Esophagus (tissue), 2 donors: Measurements from ENCODE around the gene PTPRR. TPM values are rescaled to one million over a fixed set of nuclear protein-coding genes. Genes with fewer than 3 reads are reported as not detected.
"Not testable (repeated sequence)": the region's sequence is repeated elsewhere in the genome, so short reads cannot be mapped to it uniquely, and the experiment has no call there.

ENCODE experiments used
- H3K27ac ChIP-seq, 2 donors: one replicate each; pipeline ENCODE4 v1.5.1; 2013; ENCODE audit warnings: low read depth in 2 of 2, mild to moderate bottlenecking in 2 of 2, inconsistent platforms in 1 of 2, low read length in 1 of 2, moderate library complexity in 1 of 2
- H3K27me3 ChIP-seq, 2 donors: one replicate each; pipeline ENCODE4 v1.6.1; 2013; ENCODE audit warnings: low read length in 2 of 2, control low read depth in 1 of 2, mild to moderate bottlenecking in 1 of 2; ENCODE audit not compliant: insufficient read depth in 2 of 2, control insufficient read depth in 1 of 2
- H3K36me3 ChIP-seq, 2 donors: one replicate each; pipeline ENCODE4 v1.6.1; 2013; ENCODE audit warnings: low read length in 1 of 2; ENCODE audit not compliant: control insufficient read depth in 2 of 2, insufficient read depth in 2 of 2
- H3K4me1 ChIP-seq, 2 donors: one replicate each; pipeline ENCODE4 v1.6.1; 2013; ENCODE audit warnings: low read length in 1 of 2; ENCODE audit not compliant: control insufficient read depth in 2 of 2, insufficient read depth in 2 of 2
- H3K4me3 ChIP-seq, 2 donors: one replicate each; pipeline ENCODE4 v1.5.1; 2013; ENCODE audit warnings: low read length in 2 of 2, mild to moderate bottlenecking in 2 of 2, low read depth in 1 of 2, moderate library complexity in 1 of 2
- H3K9me3 ChIP-seq, 2 donors: one replicate each; pipeline ENCODE4 v1.6.1; 2013; ENCODE audit warnings: mild to moderate bottlenecking in 2 of 2, low read depth in 1 of 2, low read length in 1 of 2, moderate library complexity in 1 of 2; ENCODE audit not compliant: control insufficient read depth in 2 of 2, insufficient read depth in 1 of 2
- WGBS, 2 donors: extraction: QIAGEN DNeasy Blood & Tissue Kit; methylation state at CpG; one replicate each; pipeline ENCODE4 v1.1.7; 2013; 5-methylcytosine and 5-hydroxymethylcytosine counted together
- polyA plus RNA-seq, 2 donors: library from polyadenylated mRNA; stranded (reverse); fragments of 200-250 nt; gene quantifications; one replicate each; pipeline ENCODE4 v1.2.3, GENCODE V29; 2013
- donor health status: healthy with polysubstance abuse.
- donor health status: Bipolar disorder and iron deficiency.

Gene PTPRR
- polyA plus RNA-seq, 2 donors = 0.05 to 0.06 TPM

DNA sequence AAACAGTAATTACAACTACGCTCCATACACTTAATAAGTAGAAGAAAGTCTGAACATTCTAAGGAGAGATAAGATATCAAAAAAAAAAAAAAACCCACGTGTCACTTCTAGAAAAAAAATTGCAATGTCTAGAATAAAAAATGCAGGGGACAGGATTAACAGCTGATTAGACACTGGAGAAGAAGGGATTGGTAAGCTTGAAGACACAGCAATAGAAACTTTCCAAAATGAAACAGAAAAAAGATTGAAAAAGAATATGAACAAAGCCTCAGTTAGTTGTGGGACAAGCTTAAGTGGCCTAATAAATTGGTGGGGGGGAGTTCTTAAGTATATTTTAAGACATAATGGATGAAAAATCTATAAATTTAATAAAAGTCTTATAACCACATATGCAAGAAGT, 105.5 kb downstream of the PTPRR start:
- Histone ChIP-seq H3K36me3 (no peaks in the 10 kb centered on the region), H3K9me3 (peaks cover 0 to 6% of the 10 kb centered on the region in 2 donors), H3K4me1 (no peaks in the 10 kb centered on the region), H3K4me3 (no peak overlapping the region), H3K27ac (no peak overlapping the region), H3K27me3 (no peaks in the 10 kb centered on the region)
- 88 to 93% methylated on average over 2 of the region's 2 CpGs for WGBS, 2 donors

DNA sequence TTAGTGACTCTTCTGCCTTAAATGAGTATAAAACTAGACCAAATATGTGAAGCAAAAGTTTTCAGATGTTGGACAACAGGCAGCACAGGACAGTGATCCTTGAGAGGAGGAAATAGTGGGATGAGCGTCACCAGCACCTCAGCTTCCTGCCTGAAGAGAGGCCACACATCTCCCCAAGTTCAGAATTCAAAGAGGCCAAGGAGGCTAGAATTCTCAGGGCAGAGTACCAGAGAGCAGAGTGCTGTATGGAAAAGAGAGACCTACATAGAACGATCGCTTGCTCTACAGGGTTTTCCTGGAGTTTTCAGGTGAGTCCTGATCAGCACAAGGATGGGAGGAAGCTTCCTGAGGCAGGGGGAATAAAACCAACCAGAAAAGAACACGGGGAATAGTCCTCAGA, 107.0 kb downstream of the PTPRR start:
- no peaks in the 10 kb centered on the region for H3K27me3 ChIP-seq
- H3K27ac ChIP-seq = no peak overlapping the region
- H3K4me3 ChIP-seq = no peak overlapping the region
- no peaks in the 10 kb centered on the region for H3K4me1 ChIP-seq
- no peaks in the 10 kb centered on the region for H3K36me3 ChIP-seq
- WGBS, 2 donors = 73 to 76% methylated on average over 4 of the region's 4 CpGs
- H3K9me3 ChIP-seq = peaks cover 0 to 6% of the 10 kb centered on the region in 2 donors

DNA sequence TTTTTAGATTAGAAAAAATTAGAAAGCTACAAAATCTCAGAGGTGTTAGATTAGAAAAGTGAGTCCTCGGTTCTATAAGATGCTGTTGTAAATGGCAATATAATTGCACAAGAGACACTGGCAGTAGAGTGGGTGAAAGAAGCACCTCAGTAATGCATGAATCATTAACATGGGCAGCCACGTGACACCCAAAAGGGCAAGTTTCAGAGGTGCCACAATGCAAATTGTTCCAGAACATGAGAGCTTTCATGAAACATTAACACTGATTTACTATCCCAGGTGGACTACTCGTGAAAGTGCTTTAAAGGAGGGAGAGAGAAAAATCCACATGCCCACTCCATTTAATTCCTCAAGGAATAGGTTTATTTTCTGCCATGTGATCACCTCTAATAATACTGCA, 108.4 kb downstream of the PTPRR start:
- H3K36me3 ChIP-seq = no peaks in the 10 kb centered on the region
- H3K4me3 ChIP-seq = no peak overlapping the region
- H3K27ac ChIP-seq = no peak overlapping the region
- peaks cover 0 to 3% of the 10 kb centered on the region in 2 donors for H3K9me3 ChIP-seq
- WGBS, 2 donors = 50 to 62% methylated on average over 3 of the region's 3 CpGs
- H3K4me1 ChIP-seq = no peaks in the 10 kb centered on the region
- no peaks in the 10 kb centered on the region for H3K27me3 ChIP-seq

DNA sequence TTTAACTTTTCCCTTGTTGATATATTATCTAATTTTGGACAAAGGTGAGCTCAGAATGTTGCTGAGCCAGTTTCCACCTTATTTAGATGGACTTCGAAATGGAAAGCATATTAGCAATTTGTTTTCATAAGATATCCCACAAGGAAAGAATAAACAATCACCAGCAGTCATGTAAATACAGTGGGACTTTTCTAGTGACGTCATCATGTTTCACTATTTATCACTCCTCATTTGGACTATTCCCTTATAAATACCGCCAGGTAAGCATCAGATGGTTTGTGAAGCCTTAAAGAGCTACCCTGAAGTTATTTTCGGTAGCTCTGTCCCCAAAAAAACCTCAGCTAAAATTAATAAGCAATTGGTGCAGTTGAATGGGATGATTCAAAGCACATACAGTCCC, 110.7 kb downstream of the PTPRR start:
- Histone ChIP-seq H3K4me3 (no peak overlapping the region), H3K36me3 (no peaks in the 10 kb centered on the region), H3K9me3 (peaks cover 0 to 3% of the 10 kb centered on the region in 2 donors), H3K27ac (no peak overlapping the region), H3K4me1 (no peaks in the 10 kb centered on the region), H3K27me3 (no peaks in the 10 kb centered on the region)
- WGBS, 2 donors = 58 to 62% methylated on average over 4 of the region's 4 CpGs

DNA sequence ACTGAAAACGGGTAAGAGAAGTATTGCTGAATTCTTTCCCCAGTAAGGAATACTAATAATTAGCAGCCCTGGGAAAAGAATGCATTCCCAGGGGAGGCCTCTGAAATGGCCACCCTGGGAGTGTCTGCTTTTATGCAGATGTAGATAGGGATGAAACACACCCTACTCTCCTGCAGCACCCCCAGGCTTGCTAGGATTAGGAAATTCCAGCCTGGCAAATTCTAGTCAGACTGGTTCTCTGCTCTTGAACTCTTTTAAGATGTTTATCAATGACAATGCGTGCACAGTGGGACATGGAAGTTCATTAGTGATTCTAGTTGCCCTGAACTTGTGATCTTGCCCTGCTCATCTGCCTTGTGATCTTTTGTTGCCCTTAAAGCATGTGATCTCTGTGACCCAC, 112.5 kb downstream of the PTPRR start:
- H3K36me3 ChIP-seq, H3K27me3 ChIP-seq, H3K27ac ChIP-seq, H3K4me3 ChIP-seq, H3K9me3 ChIP-seq, H3K4me1 ChIP-seq: not testable (repeated sequence)
- 61 to 63% methylated on average over 2 of the region's 2 CpGs for WGBS, 2 donors

DNA sequence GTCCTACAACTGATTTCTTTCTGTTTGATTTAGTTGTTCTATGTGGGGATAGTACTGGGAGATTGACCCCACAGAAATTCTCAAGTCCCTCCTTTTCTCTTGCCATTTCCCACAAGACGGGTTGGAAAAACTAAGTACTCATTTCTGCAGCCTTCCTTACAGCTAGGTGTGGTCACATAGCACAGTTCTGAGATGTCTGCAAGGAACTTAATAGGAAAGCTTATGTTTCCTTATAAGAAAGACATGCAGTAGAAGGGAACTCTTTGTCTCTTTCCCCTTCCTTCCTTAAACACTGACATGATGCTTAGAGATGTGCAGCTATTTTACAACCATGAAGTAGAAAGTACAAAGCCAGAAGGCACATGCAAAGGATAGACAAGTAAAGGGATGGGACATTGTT, 113.7 kb downstream of the PTPRR start:
- Histone ChIP-seq H3K4me3 (no peak overlapping the region), H3K36me3 (no peaks in the 10 kb centered on the region), H3K4me1 (no peaks in the 10 kb centered on the region), H3K27ac (no peak overlapping the region), H3K9me3 (no peaks in the 10 kb centered on the region), H3K27me3 (no peaks in the 10 kb centered on the region)
- 75 to 94% methylated on average over 1 of the region's 1 CpG for WGBS, 2 donors

DNA sequence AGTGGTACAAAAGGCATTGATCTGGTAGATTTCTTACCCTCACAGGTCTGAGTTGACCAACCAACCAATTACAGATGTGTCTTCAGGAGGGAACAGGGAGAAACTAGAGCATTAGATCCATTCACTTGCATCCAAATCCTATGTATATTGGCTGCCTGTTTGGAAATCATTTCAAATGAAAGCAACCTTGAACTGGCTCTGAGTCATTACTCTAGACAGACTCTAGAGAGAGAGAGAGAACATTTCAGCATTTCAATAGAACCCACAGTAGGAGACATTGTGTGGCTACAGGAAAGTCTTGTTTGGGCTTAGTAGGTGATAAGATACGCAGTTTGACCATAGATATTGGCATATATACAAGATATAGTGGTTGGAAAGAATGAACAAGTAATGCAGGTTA, 114.5 kb downstream of the PTPRR start:
- no peak overlapping the region for H3K27ac ChIP-seq
- no peak overlapping the region for H3K4me3 ChIP-seq
- no peaks in the 10 kb centered on the region for H3K9me3 ChIP-seq
- no peaks in the 10 kb centered on the region for H3K4me1 ChIP-seq
- no peaks in the 10 kb centered on the region for H3K36me3 ChIP-seq
- no peaks in the 10 kb centered on the region for H3K27me3 ChIP-seq
- 60 to 81% methylated on average over 1 of the region's 1 CpG for WGBS, 2 donors

DNA sequence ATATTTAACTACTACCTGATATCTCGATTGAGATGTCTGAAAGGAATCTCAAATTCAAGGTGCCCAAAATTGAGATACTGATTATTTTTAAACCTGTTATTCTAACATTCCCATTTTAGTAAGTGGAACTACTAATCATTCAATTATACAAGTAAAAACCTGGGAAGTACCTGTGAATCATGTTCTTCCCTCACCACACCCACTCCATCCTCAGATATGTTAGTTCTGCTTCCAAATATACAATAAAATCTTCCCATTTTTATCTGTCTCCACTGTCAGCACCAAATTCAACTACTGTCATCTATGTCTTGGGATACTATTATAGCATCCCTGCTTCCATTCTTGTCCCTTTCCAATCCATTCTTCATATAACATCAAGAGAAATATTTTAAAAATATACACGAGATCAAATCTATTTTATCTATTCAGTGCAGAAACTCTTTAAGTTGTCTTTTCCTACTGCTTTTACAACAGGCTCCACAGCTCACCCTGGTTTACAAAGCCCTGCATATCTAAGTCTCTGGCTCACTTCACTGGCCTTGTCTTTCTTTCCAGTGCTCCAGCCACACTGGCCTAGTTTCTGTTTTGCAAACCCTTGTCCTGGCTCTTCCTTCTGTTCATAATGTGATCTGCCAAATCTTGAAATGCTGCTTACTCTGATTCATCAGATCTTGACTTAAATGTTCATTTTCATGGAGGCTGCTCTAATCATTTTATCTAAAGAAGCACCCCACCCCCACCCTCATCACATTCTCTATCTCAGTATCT, 122.3 kb downstream of the PTPRR start:
- no peak overlapping the region for H3K4me3 ChIP-seq
- no peaks in the 10 kb centered on the region for H3K27me3 ChIP-seq
- H3K4me1 ChIP-seq = no peaks in the 10 kb centered on the region
- WGBS, 2 donors = 75 to 77% methylated on average over 2 of the region's 2 CpGs
- no peak overlapping the region for H3K27ac ChIP-seq
- no peaks in the 10 kb centered on the region for H3K36me3 ChIP-seq
- H3K9me3 ChIP-seq = no peaks in the 10 kb centered on the region

DNA sequence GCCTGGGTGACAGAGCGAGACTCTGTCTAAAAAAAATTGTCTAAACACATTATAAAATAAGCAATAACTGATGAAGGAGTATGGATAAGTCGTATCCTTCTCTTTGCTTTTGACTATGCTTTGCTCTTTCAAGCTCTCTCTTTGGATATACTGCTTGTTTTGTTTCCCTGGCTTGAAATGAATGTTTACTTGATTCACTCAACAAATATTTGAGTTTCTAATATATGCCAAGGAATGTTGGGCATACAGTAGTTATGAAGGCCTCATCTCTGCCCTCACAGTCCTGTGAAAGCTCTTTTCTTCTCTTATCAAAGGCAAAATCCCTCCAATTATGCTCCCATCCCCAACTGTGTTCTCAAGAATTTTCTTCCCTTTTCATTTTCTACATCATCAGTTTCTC, 123.5 kb downstream of the PTPRR start:
- Histone ChIP-seq H3K36me3 (no peaks in the 10 kb centered on the region), H3K4me1 (no peaks in the 10 kb centered on the region), H3K27me3 (no peaks in the 10 kb centered on the region), H3K4me3 (no peak overlapping the region), H3K9me3 (no peaks in the 10 kb centered on the region), H3K27ac (no peak overlapping the region)
- 70 to 75% methylated on average over 2 of the region's 2 CpGs for WGBS, 2 donors

DNA sequence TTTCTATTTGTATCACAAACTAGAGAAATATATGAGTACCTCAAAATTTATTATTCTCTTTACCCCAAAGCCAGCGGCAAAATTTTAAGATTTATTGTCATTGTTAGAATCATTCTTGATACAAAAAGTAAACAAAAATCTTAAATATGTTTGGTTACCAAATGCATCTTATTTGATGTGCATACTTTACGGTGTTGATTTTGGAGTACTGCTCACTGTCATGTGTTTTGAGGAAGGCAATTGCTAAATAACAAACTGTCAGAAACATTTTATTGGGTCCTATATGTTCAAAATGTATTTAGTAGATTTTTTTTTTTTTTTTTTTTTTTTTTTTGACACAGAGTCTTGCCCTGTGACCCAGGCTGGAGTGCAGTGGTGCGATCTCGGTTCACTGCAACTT, 124.9 kb downstream of the PTPRR start:
- H3K4me3 ChIP-seq = no peak overlapping the region
- H3K4me1 ChIP-seq = no peaks in the 10 kb centered on the region
- no peak overlapping the region for H3K27ac ChIP-seq
- 90% methylated on average over 4 of the region's 4 CpGs for WGBS, 2 donors
- H3K27me3 ChIP-seq = peaks cover 0 to 2% of the 10 kb centered on the region in 2 donors
- no peaks in the 10 kb centered on the region for H3K9me3 ChIP-seq
- no peaks in the 10 kb centered on the region for H3K36me3 ChIP-seq
